ENCODE results near the gene SLC25A13.

Gene SLC25A13

DNA sequence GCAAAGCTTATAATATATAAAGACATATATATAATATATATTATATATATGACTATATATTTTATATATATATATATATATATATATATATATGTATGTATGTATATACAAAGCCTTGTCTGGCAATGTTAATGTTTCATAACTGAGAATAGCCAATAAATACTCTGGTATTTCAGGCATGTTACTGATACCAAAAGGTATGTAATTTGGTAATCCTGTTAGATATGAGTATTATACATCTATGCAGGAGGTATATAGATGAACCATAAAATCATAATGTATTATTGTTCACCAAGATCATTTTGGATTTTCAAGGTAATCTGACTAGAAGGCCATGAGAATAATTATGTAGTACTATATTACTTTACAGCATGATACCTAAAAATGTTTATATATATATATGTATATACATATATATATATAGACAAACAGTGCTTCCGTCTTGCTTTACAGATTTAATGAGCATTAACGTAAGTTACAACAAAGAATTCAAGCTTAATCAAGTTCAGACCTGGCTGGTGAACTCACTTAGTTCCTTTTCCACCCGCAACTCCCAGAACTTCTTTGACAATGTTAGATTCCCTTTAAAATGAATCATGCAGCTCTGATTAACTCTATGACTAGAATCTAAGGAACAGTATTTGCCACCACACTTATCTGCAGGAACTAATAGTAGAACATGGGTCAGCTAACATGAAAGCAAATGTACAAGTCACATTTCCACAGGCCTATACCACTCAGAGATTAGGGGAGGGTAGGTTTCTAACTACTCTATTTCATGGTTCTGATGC is 82.7 kb downstream of the SLC25A13 start:
- DNase-seq: no peak

- DNase-seq: no peak
Measured at GRCh38 chr7:96238474-96238873, 83.4 kb downstream of the SLC25A13 start.

GRCh38 chr7:96237040-96237439 is 84.9 kb downstream of the SLC25A13 start:
- no peak for DNase-seq

DNA sequence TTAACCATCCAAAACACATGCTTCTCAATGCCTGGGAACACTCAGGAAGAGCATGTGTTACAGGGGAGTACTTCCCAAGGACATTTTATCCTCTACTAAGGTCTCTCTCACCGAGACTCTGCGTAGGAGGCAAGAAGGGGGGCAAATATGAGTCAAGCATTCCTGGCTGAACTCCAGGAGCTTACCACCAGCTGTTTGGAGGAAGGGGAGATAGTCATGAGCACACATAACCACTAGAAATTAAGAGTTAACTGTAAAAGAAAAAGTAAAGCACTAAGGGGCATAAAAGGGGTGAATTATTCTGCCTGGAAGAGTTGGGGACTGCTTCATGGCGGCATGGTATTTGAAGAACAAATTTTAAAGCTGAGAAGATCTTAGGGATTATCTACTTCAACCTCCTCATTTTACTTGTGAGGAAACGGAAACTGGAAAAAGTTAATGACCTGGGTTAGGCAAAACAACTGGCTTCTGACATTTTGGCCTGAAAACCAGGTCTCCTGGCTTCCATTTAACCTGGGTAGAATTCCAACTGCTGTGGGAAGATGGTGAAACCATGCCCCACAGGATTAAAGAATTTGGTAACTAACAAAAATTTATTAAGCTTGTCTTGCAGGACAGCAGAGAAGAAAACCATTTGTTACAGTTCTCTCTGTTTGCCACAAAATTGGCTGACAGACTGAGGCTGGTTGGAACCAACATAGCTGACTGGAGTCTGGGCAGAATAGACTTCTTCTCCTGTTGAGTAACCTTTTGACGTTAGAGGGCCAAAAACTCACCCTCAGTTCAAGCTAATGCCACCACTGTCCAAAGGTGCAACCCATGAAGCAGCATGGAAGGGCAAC is 85.5 kb downstream of the SLC25A13 start:
- no peak for DNase-seq

DNA sequence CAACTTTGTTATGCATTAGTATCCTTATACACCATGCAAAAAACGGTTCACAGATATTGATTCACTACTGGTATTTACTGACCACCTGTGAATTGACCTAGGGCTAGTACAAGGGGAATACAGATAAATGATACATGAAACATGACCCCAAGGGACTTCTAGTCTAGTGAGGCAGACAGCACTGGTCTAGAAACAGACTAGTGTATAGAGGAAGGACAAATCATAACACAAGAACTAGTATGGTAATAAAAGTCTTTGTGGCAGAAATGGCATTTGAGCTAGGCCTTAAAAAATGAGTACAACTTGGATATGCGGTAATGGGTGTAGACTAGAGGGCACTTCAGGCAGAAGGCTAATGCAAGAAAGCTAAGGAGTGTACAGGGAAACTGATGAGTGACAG is 86.6 kb downstream of the SLC25A13 start:
- no peak for DNase-seq

- DNase-seq: no peak
Measured at GRCh38 chr7:96233528-96234154, 88.3 kb downstream of the SLC25A13 start.

DNA sequence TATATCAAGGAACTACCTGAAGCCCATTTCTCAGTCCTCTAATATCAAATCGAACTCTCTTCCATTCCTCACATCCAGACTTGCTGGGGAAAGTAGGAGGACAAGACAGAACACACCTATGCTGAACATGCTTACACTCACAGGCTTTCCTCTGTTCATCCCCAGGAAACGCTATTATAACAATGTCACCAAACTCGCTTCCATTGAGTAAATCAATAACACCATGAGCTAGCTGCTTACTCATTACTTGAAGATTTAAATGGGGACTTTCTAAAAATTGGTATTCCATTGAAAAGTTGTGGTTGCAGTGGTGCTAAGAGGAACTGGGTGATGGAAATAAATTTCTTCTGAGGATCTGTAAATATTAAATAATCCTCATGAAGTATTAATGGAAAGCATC is 88.8 kb downstream of the SLC25A13 start:
- DNase-seq: no peak

DNA sequence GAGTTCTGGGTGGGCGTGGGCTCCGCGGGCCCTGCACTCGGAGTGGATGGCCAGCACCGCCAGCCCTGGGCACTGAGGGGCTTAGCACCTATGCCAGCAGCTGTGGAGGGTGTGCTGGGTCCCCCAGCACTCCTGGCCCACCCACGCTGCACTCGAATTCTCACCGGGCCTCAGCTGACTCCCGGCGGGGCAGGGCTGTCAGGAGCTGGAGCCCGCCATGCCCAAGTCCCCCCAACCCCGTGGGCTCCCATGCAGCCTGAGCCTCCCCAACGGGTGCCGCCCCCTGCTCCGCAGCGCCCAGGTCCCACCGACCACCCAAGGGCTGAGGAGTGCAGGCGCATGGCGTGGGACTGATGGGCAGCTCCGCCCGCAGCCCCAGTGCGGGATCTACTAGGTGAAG is 93.1 kb downstream of the SLC25A13 start:
- no peak for DNase-seq

DNA sequence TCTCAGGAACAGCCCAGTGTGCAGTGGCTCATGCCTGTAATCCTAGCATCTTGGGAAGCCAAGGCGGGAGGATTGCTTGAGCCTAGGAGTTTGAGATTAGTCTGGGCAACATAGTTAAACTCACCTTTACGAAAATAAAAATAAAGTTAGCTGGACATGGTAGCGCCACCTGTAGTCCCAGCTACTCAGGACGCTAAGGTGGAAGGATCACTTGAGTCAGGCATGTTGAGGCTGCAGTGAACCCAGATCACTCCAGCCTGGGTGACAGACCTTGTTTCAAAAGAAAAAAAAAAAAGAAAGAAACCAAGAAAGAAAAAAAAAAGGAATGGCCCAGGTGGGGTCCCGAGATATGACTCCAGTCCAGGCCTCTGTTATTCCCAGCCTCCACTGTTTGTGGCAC is 96.6 kb downstream of the SLC25A13 start:
- DNase-seq: no peak

GRCh38 chr7:96224685-96225084 is 97.2 kb downstream of the SLC25A13 start:
- DNase-seq: no peak

- no peak for DNase-seq
Measured at GRCh38 chr7:96224073-96224472, 97.8 kb downstream of the SLC25A13 start.

- no peak for DNase-seq
Measured at GRCh38 chr7:96221888-96222287, 100.0 kb downstream of the SLC25A13 start.

- DNase-seq: no peak
Measured at GRCh38 chr7:96219378-96220130, 102.3 kb downstream of the SLC25A13 start.

GRCh38 chr7:96218664-96219243 is 103.1 kb downstream of the SLC25A13 start:
- no peak for DNase-seq

- no peak for DNase-seq
Measured at GRCh38 chr7:96217147-96217546, 104.8 kb downstream of the SLC25A13 start.

DNA sequence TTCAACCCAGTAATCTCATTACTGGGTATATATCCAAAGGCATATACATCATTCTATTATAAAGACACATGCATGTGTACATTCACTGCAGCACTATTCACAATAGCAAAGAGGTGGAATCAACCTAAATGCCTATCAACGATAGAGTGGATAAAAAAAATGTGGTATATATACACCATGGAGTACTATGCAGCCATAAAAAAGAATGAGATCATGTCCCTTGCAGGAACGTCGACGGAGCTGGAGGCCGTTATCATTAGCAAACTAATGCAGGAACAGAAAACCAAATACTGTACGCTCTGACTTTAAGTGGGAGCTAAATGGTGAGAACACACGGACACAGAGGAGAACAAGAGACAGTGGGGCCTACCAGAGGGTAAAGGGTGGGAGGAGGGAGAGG is 105.5 kb downstream of the SLC25A13 start:
- DNase-seq: no peak

DNA sequence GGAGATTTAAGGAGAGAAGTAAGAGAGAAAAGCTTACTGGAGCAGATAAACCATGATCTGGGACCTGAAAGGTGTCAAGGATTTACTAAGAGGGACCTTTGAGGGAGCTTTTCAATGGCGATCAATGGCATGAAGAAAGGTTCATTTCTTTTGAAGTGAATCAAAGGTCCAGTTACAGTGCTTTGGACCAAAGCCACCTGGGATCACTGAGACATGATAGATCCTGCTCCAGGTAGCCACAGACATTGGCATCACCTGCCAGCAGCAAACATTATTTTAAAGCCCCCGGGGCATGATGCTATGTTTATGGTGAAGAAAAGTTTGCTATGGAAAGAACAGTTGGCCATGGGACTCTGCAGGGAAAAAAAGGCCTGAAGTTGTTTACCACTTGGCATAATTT is 109.4 kb downstream of the SLC25A13 start:
- no peak for DNase-seq

- DNase-seq: no peak
Measured at GRCh38 chr7:96211954-96212353, 109.9 kb downstream of the SLC25A13 start.

- DNase-seq: no peak
Measured at GRCh38 chr7:96205665-96206064, 116.2 kb downstream of the SLC25A13 start.

DNA sequence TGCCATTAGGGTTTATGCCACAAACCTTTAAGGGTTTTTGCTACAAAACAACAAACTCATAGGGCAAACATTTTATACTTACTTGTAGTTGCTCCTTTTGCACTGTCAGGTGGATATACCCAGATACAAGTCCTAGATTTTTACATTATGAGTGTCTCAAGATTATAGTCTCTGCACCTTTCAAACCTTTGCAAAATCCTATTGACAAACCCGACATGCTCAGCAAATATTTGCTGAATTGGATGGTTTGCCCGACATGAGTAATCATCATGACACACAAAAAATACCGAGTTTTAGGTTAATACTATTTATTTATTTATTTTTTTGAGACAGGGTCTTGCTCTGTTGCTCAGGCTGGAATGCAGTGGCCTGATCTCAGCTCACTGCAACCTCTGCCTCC is 117.3 kb downstream of the SLC25A13 start:
- DNase-seq: no peak

DNA sequence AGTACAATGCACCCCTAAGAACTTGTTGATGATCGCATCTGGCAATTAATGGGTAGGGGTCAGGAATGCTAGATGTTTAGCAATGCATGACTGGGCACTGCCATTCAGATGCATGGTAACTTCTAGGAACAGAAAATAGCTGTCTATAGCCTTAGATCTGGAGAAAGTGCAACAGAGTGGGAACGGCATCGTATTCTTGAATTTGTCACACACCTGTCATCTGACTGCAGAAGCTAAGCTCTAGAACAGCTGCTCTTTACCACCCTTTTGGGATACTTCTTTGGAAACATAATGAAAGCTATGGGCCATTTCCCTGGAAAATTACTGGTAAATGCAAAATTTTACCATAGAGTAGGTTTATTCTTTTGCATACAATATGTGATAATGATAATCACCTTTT is 118.1 kb downstream of the SLC25A13 start:
- DNase-seq: no peak

GRCh38 chr7:96202102-96202501 is 119.8 kb downstream of the SLC25A13 start:
- DNase-seq: no peak

GRCh38 chr7:96200740-96201139 is 121.2 kb downstream of the SLC25A13 start:
- DNase-seq: no peak

Measured in RPMI8226 (cell line).